GM12878 (cell line): Measurements from ENCODE around the gene MITF.

Experiments
- ATF3 ChIP-seq: IDR thresholded peaks from 2 replicates; pipeline ENCODE4 v1.6.1; 2011; ENCODE audit warnings: low read depth, mild to moderate bottlenecking, low read length, moderate library complexity, borderline replicate concordance; ENCODE audit errors: extremely low read depth
- BCL11A ChIP-seq: IDR thresholded peaks from 2 replicates; pipeline ENCODE4 v1.6.1; 2011; ENCODE audit warnings: low read depth, low read length
- HDAC2 ChIP-seq: fragments of 200-600 bp; sonication (generic); IDR thresholded peaks from 2 replicates; pipeline ENCODE4 v1.6.1; 2017
- MYC ChIP-seq: IDR thresholded peaks from 2 replicates; pipeline ENCODE4 v1.6.1; 2011; ENCODE audit warnings: mild to moderate bottlenecking, low read length, moderate library complexity, inconsistent platforms; ENCODE audit not compliant: insufficient read depth, insufficient replicate concordance, insufficient read length, severe bottlenecking
- POLR2AphosphoS2 ChIP-seq: IDR thresholded peaks from 2 replicates; pipeline ENCODE4 v1.6.1; 2011; ENCODE audit warnings: low read depth, mild to moderate bottlenecking, low read length, improper control_type of control experiment, moderate library complexity
- POLR2AphosphoS5 ChIP-seq: IDR thresholded peaks from 2 replicates; pipeline ENCODE4 v1.6.1; 2011; ENCODE audit warnings: mild to moderate bottlenecking, low read length, inconsistent platforms
- RAD21 ChIP-seq: IDR thresholded peaks from 2 replicates; pipeline ENCODE4 v1.6.1; 2011; ENCODE audit warnings: mild to moderate bottlenecking, low read depth, low read length, moderate library complexity; ENCODE audit not compliant: insufficient read depth
- SP1 ChIP-seq: IDR thresholded peaks from one replicate; pipeline ENCODE4 v1.6.1; 2011; ENCODE audit warnings: low read depth, low read length
- TARDBP ChIP-seq: IDR thresholded peaks from 2 replicates; pipeline ENCODE4 v1.6.1; 2016; ENCODE audit warnings: borderline replicate concordance
- YY1 ChIP-seq: IDR thresholded peaks from 2 replicates; pipeline ENCODE4 v1.6.1; 2011; ENCODE audit warnings: low read depth, mild to moderate bottlenecking, low read length
- ZNF274 ChIP-seq: IDR thresholded peaks from one replicate; pipeline ENCODE4 v1.8.0; 2011; ENCODE audit not compliant: insufficient read length, insufficient read depth
- ZSCAN29 ChIP-seq: fragments of 450-650 bp; IDR thresholded peaks from 2 replicates; pipeline ENCODE4 v1.6.1; 2017; ENCODE audit warnings: mild to moderate bottlenecking, moderate library complexity
- TF ChIP-seq, protein P1 (sequence below), 3 experiments: IDR thresholded peaks in 2 of 3; conservative IDR thresholded peaks in 1 of 3; 2 replicates each; pipeline ENCODE4 v1.5.1; 2011; ENCODE audit warnings: low read depth in 3 of 3, low read length in 3 of 3, mild to moderate bottlenecking in 3 of 3, control low read depth in 2 of 3, moderate library complexity in 2 of 3, inconsistent platforms in 1 of 3, mixed read lengths in 1 of 3; ENCODE audit not compliant: control insufficient read depth in 2 of 3, insufficient read depth in 1 of 3; ENCODE audit errors: extremely low read depth in 1 of 3

- TF ChIP-seq RAD21 (no peak), ZSCAN29 (no peak), BCL11A (no peak), TARDBP (no peak), SP1 (no peak), MYC (no peak), ZNF274 (no peak), YY1 (no peak), POLR2AphosphoS5 (no peak), ATF3 (no peak), HDAC2 (no peak), POLR2AphosphoS2 (no peak)
- TF ChIP-seq, protein P1, sequence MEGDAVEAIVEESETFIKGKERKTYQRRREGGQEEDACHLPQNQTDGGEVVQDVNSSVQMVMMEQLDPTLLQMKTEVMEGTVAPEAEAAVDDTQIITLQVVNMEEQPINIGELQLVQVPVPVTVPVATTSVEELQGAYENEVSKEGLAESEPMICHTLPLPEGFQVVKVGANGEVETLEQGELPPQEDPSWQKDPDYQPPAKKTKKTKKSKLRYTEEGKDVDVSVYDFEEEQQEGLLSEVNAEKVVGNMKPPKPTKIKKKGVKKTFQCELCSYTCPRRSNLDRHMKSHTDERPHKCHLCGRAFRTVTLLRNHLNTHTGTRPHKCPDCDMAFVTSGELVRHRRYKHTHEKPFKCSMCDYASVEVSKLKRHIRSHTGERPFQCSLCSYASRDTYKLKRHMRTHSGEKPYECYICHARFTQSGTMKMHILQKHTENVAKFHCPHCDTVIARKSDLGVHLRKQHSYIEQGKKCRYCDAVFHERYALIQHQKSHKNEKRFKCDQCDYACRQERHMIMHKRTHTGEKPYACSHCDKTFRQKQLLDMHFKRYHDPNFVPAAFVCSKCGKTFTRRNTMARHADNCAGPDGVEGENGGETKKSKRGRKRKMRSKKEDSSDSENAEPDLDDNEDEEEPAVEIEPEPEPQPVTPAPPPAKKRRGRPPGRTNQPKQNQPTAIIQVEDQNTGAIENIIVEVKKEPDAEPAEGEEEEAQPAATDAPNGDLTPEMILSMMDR (IDR thresholded peaks at IDR 0.05 in 2 of 3, conservative IDR thresholded peaks at IDR 0.05 in 1 of 3; ENCODE audit: control insufficient read depth in 2 of 3, extremely low read depth in 1 of 3, insufficient read depth in 1 of 3, low read depth in 3 of 3, low read length in 3 of 3): no peak
These were observed 156.8 kb downstream of the MITF start for GRCh38 chr3:69896095-69896494.
